ENCODE measurements around the gene MTERF2. TPM values are rescaled to one million over a fixed set of nuclear protein-coding genes. Genes with fewer than 3 reads are reported as not detected.

Gene MTERF2
- total RNA-seq, 1 experiment from 2014 or later: 7.0 TPM

DNA sequence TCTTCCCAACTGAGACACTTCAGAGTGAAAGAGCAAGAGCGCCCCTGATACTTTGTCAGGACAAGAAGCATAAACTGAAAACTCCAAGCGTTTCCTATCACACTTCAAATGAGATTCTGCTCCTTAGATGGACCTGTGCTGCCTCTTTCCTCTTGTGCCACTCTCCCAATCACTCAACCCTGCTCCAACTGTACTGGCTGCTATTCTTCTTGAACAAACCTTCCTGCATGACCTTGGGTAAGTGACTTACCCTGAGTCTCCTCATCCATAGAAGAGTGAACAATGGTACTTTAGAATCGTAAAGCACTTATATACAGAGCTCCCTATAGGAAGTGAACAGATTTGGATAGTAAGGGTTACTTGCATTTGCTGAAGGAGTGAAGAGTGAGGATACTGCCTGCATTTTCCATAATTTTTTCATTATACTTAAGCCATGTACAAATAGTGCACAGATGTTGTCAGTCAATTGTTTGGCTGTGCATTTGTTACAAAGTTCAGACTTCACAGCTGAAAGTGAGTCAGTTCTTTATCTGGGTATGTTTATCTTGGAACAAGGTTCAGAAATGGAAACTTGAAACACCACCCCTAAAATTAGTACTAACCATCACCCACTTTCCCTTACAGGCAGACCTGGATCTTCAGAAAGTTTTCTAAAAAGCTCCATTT lies 10.8 kb downstream of the MTERF2 start:
- TF ChIP-seq KAT7 (CRISPR knock-in tag; IDR thresholded peaks at IDR 0.05; ENCODE audit: borderline replicate concordance) (no peak), SMAD3 (CRISPR knock-in tag; IDR thresholded peaks at IDR 0.05; ENCODE audit: borderline replicate concordance) (no peak)
- TF ChIP-seq, protein P1, sequence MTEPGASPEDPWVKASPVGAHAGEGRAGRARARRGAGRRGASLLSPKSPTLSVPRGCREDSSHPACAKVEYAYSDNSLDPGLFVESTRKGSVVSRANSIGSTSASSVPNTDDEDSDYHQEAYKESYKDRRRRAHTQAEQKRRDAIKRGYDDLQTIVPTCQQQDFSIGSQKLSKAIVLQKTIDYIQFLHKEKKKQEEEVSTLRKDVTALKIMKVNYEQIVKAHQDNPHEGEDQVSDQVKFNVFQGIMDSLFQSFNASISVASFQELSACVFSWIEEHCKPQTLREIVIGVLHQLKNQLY (CRISPR knock-in tag; IDR thresholded peaks at IDR 0.05): no peak
- CTCF ChIA-PET: interaction anchor here (1.2 kb wide), 1 partner anchor 56 kb away, joined by 3 read pairs; no protein-coding TSS in a partner anchor
- no peak overlapping the region for H3K4me3 Mint-ChIP-seq
- H3K9me3 Mint-ChIP-seq: no peaks in the 10 kb centered on the region
- H3K4me1 Mint-ChIP-seq: no peaks in the 10 kb centered on the region
- H3K36me3 Mint-ChIP-seq: peaks cover 2% of the 10 kb centered on the region
- H3K27ac Mint-ChIP-seq: no peak overlapping the region
- POLR2A ChIA-PET: no interaction called here
- no peaks in the 10 kb centered on the region for H3K27me3 Mint-ChIP-seq (ENCODE audit: low read depth)
- ATAC-seq: no peak
- DNase-seq (ENCODE audit: low spot score): no peak

DNA sequence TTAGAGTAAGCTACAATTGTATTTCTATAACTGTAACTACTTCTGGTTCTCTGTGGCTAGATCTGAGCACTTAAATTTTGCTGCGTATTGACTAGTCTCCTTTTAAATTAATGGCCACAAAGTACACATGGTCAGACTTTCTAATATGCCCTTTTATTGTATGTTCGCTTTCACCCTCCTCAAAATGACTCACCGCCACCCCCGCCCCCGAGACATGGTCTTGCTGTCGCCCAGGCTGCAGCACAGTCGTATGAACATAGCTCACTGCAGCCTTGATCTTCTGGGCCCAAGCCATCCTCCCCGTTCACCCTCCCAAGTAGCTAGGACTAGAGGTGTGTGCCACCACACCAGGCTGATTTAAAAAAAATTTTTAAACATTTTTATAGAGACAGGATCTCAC lies 11.8 kb downstream of the MTERF2 start:
- no peak overlapping the region for H3K4me3 Mint-ChIP-seq

DNA sequence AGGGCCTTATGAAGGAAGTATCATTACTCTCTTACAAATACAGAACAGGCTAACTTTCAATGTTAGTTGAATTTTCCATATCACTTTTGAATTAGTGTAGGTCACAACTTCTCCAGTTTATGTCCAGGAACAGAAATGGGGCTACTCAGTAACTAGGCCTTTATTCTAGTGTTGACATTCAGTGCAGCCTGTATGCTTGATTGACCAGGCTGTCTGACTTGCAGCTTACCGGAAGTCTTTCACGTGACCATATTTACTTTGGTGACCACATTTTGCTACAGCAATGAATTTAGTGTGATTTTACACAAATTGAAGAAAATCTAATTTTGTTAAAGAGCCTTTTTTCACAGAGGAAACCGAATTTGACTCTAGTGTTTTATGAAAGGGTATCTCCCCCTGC lies 12.4 kb downstream of the MTERF2 start:
- ATAC-seq: no peak
- Mint-ChIP-seq H3K4me3 (no peak overlapping the region), H3K4me1 (no peaks in the 10 kb centered on the region), H3K36me3 (peaks cover 6% of the 10 kb centered on the region), H3K9me3 (no peaks in the 10 kb centered on the region), H3K27ac (no peak overlapping the region), H3K27me3 (ENCODE audit: low read depth) (no peaks in the 10 kb centered on the region)
- CTCF ChIA-PET: no interaction called here
- no peak for DNase-seq (ENCODE audit: low spot score)
- POLR2A ChIA-PET: no interaction called here
- no peak for TF ChIP-seq NFATC4 (CRISPR knock-in tag; IDR thresholded peaks at IDR 0.05)
- TF ChIP-seq, protein P1 (CRISPR knock-in tag; IDR thresholded peaks at IDR 0.05): no peak
- TF ChIP-seq NFYB (CRISPR knock-in tag; conservative IDR thresholded peaks at IDR 0.05; ENCODE audit: low read depth): no peak
- TF ChIP-seq, protein P2, sequence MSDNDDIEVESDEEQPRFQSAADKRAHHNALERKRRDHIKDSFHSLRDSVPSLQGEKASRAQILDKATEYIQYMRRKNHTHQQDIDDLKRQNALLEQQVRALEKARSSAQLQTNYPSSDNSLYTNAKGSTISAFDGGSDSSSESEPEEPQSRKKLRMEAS (CRISPR knock-in tag; IDR thresholded peaks at IDR 0.05): no peak

More for the DNA sequence above, 11.8 kb downstream of the MTERF2 start:
- no peak for TF ChIP-seq JAZF1 (CRISPR knock-in tag; IDR thresholded peaks at IDR 0.05)
- no peak for TF ChIP-seq FOXP1 (CRISPR knock-in tag; IDR thresholded peaks at IDR 0.05; ENCODE audit: borderline replicate concordance)
- TF ChIP-seq, protein P3, sequence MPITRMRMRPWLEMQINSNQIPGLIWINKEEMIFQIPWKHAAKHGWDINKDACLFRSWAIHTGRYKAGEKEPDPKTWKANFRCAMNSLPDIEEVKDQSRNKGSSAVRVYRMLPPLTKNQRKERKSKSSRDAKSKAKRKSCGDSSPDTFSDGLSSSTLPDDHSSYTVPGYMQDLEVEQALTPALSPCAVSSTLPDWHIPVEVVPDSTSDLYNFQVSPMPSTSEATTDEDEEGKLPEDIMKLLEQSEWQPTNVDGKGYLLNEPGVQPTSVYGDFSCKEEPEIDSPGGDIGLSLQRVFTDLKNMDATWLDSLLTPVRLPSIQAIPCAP (CRISPR knock-in tag; IDR thresholded peaks at IDR 0.05): no peak
- TF ChIP-seq ZBTB21 (CRISPR knock-in tag; IDR thresholded peaks at IDR 0.05; ENCODE audit: borderline replicate concordance): no peak
- no peak for TF ChIP-seq JUN (CRISPR knock-in tag; IDR thresholded peaks at IDR 0.05)
- TF ChIP-seq SP1 (CRISPR knock-in tag; conservative IDR thresholded peaks at IDR 0.05): no peak
- TF ChIP-seq GABPB1 (CRISPR knock-in tag; IDR thresholded peaks at IDR 0.05): no peak
- H3K36me3 Mint-ChIP-seq: peaks cover 6% of the 10 kb centered on the region
- ATAC-seq (no peak), DNase-seq (ENCODE audit: low spot score) (no peak)
- no peaks in the 10 kb centered on the region for H3K9me3 Mint-ChIP-seq
- H3K4me1 Mint-ChIP-seq: no peaks in the 10 kb centered on the region
- POLR2A ChIA-PET: no interaction called here
- CTCF ChIA-PET: no interaction called here
- no peaks in the 10 kb centered on the region for H3K27me3 Mint-ChIP-seq (ENCODE audit: low read depth)
- H3K27ac Mint-ChIP-seq: no peak overlapping the region

DNA sequence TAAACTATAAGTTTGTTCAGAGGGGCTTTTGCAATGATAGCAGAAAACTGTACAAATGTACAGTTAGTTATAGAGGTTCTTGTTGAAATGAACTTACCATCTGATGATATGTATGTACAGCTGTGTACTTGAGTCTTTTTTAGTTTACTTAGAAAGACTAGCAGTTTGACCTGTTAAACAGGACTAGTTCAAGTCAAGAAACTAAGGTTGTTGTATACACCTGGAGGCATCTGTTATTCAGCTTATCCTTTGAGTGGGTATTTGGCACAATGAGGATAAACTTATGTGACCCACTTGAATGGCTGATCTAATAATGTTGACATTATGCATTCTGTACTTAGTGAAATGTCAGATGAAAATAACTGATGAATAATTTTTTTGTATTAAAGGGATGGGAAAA lies 13.4 kb downstream of the MTERF2 start:
- TF ChIP-seq OVOL2 (CRISPR knock-in tag; IDR thresholded peaks at IDR 0.05; ENCODE audit: borderline replicate concordance): no peak
- TF ChIP-seq KAT7 (CRISPR knock-in tag; IDR thresholded peaks at IDR 0.05; ENCODE audit: borderline replicate concordance): no peak
- TF ChIP-seq, protein P4, sequence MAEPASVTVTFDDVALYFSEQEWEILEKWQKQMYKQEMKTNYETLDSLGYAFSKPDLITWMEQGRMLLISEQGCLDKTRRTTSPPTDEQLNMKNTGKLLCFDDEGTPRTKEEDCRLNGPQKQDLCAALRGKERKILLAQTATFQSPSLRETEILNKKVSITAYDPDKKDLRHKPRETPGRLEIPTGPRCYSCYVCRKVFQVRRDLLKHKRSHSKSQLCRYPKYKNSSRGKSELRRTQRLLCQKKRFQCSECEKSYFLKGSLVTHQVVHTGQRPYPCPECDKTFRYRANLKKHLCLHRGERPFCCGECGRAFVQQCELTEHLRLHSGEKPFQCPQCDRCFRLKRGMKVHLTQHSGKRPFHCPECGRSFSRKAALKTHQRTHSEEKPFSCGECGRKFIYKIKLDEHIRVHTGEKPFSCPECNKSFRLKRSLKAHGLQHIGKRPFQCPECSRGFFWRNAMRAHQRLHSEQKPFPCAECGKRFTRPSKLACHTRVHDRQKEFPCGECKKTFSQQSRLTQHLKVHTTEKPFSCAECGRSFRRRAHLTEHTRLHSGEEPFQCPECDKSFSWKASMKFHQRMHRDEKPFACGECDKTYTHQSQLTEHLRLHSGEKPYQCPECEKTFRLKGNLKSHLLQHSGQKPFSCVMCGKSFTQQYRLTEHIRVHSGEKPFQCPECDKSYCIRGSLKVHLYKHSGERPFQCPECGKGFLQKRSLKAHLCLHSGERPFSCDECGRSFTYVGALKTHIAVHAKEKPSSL (CRISPR knock-in tag; conservative IDR thresholded peaks at IDR 0.05): no peak
- TF ChIP-seq ATF1 (CRISPR knock-in tag; IDR thresholded peaks at IDR 0.05): no peak
- no peak for TF ChIP-seq GRHL2 (CRISPR knock-in tag; IDR thresholded peaks at IDR 0.05; ENCODE audit: insufficient replicate concordance, severe bottlenecking)
- no peaks in the 10 kb centered on the region for H3K9me3 Mint-ChIP-seq
- ChIA-PET POLR2A (no interaction called here), CTCF (interaction anchor here (0.5 kb wide), 1 partner anchor 60 kb away, joined by 5 read pairs; no protein-coding TSS in a partner anchor)
- H3K27me3 Mint-ChIP-seq (ENCODE audit: low read depth): no peaks in the 10 kb centered on the region
- peaks cover 10% of the 10 kb centered on the region for H3K36me3 Mint-ChIP-seq
- DNase-seq (ENCODE audit: low spot score) (no peak), ATAC-seq (no peak)
- no peak overlapping the region for H3K4me3 Mint-ChIP-seq
- H3K27ac Mint-ChIP-seq: no peak overlapping the region
- H3K4me1 Mint-ChIP-seq: no peaks in the 10 kb centered on the region
